ENCODE measurements around the gene GIMAP1.
"Not testable (repeated sequence)": the region's sequence is repeated elsewhere in the genome, so short reads cannot be mapped to it uniquely, and the experiment has no call there.

GIMAP1 gene

GRCh38 chr7:150716368-150716767 lies at the start of gene GIMAP1:
Gene GIMAP1, plus strand, starts transcription at chr7:150716613. Its CDS starts 2,435 bp downstream, at chr7:150719048.
- DNase-seq (ENCODE audit: low spot score), result no peak

DNA sequence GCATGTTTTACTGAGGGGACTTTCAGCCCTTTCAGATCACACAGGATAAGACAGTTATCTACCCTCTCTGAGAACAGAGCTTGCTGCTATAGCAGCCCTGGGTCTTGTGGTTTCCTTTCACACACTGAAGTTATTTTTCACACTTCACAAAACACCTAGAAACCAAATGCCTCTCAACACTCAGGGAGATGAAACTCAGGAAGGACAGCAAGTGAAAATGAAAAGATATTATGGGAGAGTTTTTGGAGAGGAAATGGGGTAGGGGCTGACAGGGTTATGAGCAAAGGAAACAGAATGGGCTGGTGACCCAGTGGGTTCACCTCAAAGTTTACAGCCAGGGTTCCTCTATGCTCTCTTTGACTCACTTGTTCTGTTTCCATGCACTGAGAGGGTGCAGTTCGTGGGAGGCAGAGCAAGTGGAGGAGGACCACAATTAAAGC lies 47.9 kb upstream of the GIMAP1 start:
- DNase-seq (ENCODE audit: low spot score), result no peak

GRCh38 chr7:150668977-150669376 lies 47.4 kb upstream of the GIMAP1 start:
- no peak for DNase-seq (ENCODE audit: low spot score)

DNA sequence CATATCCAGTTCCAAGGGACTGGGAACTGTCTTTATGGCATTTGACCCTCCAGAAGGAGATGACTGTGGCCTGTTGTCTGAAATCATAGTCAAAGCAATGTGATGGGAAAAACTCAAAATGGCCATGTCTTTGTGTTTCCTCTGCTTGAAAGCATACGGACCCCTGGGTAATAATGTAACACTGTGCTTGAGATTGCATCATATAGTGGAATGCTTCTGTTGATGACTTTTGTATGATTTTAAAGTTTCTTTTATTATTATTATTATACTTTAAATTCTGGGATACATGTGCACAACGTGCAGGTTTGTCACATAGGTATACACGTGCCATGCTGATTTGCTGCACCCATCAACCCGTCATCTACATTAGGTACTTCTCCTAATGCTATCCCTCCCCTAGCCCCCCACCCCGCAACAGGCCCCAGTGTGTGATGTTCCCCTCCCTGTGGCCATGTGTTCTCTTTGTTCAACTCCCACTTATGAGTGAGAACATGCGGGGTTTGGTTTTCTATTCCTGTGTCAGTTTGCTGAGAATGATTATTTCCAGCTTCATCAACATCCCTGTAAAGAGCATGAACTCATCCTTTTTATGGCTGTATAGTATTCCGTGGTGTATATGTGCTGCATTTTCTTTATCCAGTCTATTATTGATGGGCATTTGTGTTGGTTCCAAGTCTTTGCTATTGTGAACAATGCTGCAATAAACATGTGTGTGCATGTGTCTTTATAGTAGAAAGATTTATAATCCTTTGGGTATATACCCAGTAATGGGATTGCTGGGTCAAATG lies 44.4 kb upstream of the GIMAP1 start:
- not testable (repeated sequence) for DNase-seq (ENCODE audit: low spot score)

DNA sequence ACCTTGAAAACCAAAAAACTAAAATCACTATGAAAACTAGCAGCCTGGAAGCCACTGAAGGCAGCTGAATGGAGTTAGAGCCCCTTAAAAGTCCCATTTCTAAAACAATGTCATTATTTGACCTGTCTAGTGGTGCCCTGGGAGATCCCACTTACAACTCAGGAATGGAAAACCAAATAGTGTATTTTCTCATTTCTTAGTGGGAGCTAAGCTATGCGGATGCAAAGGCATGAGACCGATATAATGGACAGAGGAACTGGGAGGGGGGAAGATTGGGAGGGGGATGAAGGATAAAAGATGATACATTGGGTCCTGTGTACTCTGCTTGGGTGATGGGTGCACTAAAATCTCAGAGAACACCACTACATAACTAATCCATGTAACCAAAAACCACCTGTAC lies 40.7 kb upstream of the GIMAP1 start:
- DNase-seq (ENCODE audit: low spot score), result no peak

DNA sequence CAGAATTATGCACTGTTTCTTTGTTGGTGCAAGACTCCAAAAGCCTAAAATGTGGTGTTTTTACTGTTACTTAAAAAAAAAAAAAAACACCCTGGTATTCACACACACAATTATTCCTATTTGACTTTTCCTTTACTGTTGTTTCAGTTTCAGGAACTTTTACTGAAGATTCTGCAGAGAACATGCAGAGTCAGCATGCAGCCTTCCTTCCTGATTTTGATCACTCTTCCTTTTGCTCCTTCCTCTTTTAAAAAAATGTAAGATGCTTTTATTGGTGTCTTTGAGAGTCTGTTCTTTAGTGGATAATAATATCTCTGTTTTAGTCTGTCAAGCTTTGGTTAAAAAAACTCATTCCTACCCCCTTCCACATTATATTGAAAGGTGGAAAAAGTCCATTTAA lies 40.1 kb upstream of the GIMAP1 start:
- DNase-seq (ENCODE audit: low spot score), result not testable (repeated sequence)

GRCh38 chr7:150676854-150677253 lies 39.6 kb upstream of the GIMAP1 start:
- not testable (repeated sequence) for DNase-seq (ENCODE audit: low spot score)

- DNase-seq (ENCODE audit: low spot score), result not testable (repeated sequence)
Observed at GRCh38 chr7:150678601-150679000, 37.8 kb upstream of the GIMAP1 start.

GRCh38 chr7:150680364-150680763 lies 36.0 kb upstream of the GIMAP1 start:
- not testable (repeated sequence) for DNase-seq (ENCODE audit: low spot score)

DNA sequence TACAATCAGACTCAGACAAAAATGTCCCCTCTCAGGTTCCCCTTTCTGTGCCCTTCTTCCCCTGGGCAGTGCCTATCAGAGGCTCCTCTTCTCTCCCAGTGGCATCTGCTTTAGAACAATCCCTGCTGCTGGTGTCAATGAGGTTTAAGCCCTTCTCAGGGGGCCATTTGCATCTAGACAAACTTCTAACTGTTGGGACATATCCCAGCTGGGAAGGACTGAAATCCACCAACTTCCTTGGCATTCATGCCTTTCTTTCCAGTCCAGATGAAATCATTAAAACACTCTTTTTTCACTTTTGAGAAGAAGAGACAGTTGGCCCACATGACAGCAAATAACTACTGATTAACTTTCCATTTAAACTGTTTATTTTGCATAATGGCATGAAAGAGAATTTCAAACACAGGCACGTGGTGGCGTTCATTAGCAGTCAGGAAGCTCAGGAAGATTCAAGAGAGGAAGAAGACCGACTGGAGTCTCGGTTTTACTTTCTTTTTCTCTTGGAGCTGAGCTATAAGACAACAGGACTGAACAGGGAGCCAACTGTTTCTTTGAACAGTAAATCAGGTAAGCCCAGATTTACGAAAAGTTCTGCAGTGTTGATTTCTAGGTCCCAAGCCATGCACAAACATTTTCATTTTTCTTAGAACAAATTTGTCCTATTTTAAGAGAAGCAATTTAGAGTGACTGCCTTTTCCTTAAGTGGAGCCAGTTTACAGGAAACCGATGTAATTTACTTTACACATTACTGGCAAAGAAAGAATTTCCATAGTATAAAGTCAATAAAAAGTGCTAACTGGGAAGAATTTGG lies 31.0 kb upstream of the GIMAP1 start, which contains the start of gene GIMAP2:
Gene GIMAP2, plus strand, starts transcription at position 488 of the 811 bp plus-strand sequence. CDS start 1,354 bp downstream, outside the sequence.
- peak; percentile 12 for DNase-seq (ENCODE audit: low spot score)

GRCh38 chr7:150686030-150686631 lies 30.3 kb upstream of the GIMAP1 start:
- peak; percentile 1 for DNase-seq (ENCODE audit: low spot score)

GRCh38 chr7:150688630-150689029 lies 27.8 kb upstream of the GIMAP1 start:
- no peak for DNase-seq (ENCODE audit: low spot score)

- DNase-seq (ENCODE audit: low spot score), result no peak
Observed at GRCh38 chr7:150695654-150696053, 20.8 kb upstream of the GIMAP1 start.

DNA sequence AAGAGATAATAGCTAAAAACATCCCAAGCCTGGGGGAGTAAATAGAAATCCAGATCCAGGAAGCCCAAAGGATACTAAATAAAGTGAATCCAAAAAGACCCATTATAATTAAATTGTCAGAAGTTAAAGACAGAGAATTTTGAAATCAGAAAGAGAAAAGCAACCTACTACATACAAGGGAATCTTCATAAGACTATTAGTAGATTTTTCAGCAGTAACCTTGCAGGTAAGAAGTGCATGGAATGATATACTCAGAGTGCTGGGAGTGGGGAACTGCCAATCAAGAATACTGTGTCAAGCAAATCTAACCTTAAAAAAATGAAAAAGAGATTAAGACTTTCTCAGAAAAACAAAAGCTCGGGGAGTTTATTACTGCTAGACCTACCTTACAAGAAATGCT lies 13.2 kb upstream of the GIMAP1 start:
- no peak for DNase-seq (ENCODE audit: low spot score)

GRCh38 chr7:150715293-150715692 lies 1.1 kb upstream of the GIMAP1 start:
- no peak for DNase-seq (ENCODE audit: low spot score)

DNA sequence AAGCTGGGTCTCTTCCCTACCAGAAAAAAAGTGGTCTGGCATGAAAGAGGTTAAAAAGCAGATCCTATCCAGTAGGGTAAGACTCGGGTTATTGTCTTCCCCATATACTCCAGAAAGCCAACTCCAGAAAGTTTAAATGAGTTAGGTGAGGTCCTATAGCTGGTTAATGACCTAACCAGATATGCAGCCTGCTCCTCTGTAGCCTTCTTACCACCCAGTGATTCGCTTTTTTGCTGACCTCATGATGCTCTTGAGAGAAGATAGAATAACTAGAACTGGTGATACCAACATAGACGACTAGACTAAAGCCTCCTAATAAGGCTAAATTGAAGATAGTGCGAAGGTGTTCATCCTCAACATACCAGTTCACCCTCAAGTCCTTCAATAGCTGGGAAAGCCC lies 675 bp upstream of the GIMAP1 start:
- no peak for DNase-seq (ENCODE audit: low spot score)

DNA sequence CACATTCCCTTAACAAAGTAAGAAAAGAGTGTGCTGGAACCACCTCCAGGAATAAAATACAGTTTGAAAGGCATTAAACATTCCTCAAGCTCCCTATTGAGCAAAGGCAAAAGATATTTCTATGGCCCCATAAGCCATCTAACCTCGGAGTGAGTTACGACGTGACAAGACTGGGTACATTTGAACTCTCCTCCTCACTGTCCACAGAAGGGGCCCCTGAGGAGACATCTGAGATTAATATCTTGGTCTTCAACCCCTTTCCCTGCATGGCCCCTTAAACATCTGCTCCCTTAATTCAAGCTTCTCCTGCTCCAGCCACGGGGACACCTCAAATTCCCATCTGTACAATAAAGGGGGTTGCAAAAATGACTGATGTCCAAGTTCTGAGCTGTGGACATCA lies 526 bp downstream of the GIMAP1 start:
- no peak for DNase-seq (ENCODE audit: low spot score)

- no peak for DNase-seq (ENCODE audit: low spot score)
Observed at GRCh38 chr7:150717814-150718420, 1.5 kb downstream of the GIMAP1 start.

DNA sequence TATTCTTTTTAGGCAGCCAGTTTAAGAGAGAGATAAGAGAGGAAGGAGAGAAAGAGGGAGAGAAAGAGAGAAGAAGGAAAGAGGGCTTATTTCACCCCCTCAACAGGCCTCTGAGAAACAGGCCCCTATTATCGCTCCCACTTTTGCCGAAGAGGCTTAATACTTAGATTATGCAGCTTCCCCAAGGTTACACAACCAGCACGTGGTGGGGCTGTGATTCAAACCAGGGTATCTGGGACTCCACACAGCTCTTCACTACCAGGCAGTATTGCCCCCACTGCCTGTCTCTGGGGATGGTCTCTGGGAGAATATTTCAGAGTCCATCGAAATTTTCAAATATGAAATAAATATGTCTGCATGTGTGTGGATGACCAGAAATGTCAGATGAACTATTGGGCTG lies 3.0 kb downstream of the GIMAP1 start:
- no peak for DNase-seq (ENCODE audit: low spot score)

DNA sequence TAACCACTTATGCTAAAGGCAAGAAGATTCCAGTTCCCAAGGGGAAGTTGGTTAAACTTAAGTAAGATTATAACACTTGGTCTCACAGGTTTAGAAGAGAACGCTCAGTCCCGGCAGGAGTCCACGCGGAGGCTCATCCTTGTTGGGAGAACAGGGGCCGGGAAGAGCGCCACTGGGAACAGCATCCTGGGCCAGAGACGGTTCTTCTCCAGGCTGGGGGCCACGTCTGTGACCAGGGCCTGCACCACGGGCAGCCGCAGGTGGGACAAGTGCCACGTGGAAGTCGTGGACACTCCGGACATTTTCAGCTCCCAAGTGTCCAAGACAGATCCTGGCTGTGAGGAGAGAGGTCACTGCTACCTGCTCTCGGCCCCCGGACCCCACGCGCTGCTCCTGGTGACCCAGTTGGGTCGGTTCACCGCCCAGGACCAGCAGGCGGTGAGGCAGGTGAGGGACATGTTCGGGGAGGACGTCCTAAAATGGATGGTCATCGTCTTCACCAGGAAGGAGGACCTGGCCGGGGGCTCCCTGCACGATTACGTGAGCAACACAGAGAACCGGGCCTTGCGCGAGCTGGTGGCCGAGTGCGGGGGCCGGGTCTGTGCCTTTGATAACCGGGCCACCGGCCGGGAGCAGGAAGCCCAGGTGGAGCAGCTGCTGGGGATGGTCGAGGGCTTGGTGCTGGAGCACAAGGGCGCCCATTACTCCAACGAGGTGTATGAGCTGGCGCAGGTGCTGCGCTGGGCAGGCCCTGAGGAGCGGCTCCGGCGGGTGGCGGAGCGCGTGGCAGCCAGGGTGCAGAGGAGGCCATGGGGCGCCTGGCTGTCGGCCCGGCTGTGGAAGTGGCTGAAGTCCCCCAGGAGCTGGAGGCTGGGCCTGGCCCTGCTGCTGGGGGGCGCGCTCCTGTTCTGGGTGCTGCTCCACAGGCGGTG lies 3.8 kb downstream of the GIMAP1 start:
- no peak for DNase-seq (ENCODE audit: low spot score)

DNA sequence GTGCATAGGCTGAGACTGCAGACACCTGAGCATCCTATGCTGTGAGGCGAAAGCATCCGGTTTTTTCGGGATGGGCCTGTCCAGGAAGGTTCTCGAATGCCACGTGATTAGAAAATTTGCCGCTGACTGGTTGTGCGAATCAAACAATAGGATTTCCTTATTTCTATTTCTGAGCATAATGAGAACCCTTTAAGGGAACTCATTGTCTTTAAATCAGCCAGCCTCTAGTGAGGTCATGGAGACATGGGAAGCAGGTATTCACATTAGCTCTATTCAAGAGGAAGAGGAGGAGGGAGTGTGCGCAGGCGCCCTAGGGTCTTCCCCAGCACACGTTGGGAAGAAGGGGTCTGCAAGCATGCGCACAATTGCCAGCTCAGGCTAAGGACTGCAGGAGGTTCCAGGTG lies 5.6 kb downstream of the GIMAP1 start:
- DNase-seq (ENCODE audit: low spot score), result no peak

Data from cerebellar cortex (tissue), 1 donor.